GM19468 (cell line): ENCODE measurements around the gene PRKCZ.
"Not testable (repeated sequence)": the region's sequence is repeated elsewhere in the genome, so short reads cannot be mapped to it uniquely, and the experiment has no call there.

Experiments
- ATAC-seq: cut with Tn5 transposase; IDR thresholded peaks from one replicate; pipeline ENCODE4 v1.9.1; 2021; ENCODE audit warnings: mild to moderate bottlenecking, moderate library complexity, moderate number of reproducible peaks; ENCODE audit not compliant: unreplicated experiment; ENCODE audit errors: extremely low read depth

Gene PRKCZ

DNA sequence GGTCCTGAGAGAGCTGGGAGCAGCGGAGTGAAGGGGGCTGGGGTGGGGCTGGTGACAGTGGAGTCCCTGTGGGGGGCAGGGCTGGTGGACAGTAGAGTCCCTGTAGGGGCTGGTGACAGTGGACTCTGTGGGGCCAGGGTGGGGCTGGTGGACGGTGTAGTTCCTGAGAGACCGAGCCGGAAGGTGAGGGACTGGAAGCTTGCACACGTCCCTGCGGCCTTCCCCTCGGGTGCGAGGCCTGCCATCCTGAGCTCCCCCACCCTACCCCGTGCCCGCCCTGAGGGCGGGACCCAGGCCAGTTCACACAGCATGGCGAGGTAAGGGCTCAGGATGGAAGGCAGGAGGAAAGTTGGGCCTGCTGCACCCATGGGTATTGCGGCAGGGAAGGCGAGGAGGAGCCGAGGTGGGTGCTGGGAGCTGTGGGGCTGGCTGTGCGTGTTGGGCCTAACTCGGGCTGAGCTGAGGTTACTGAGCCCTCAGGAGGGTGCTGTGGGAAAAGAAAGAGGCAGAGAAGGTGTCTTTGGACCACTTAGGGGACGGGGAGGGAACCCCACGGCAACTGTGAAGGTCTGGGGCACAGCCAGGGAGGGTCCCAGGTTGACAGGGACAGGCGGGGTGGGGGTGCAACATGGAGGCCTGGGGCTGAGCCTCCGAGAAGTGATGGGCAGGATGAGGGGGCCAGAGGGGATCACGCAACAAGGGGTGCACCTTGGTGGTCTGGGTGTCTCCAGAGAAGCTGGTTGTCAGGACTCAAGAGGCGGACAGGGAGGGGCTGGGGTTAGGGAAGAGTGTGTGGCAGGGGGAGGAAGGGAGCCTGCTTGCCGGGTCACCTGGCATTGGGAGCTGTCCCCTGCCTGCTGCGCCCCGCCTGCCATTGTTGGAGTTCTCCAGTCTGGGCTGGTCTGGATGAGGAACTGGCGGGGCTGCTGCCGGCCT is 60.8 kb downstream of the PRKCZ start:
- ATAC-seq: no peak

DNA sequence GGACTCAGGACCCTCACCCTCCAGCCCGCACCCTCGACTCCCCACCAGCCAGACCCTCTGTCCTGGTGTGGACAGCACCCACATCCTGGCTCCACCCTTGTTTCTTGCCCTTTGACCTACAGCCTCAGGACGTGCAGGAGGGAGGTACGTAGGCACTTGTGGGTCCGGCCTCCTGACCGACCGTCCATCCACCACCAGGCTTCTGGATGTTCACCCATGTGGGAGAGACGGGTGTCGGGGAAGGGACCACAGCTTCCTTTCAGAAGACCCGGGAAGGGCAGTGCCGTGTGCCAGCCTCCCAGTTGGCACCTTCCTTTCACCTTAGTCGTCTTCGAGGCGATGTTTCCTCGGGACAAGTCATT is 61.4 kb downstream of the PRKCZ start:
- no peak for ATAC-seq

DNA sequence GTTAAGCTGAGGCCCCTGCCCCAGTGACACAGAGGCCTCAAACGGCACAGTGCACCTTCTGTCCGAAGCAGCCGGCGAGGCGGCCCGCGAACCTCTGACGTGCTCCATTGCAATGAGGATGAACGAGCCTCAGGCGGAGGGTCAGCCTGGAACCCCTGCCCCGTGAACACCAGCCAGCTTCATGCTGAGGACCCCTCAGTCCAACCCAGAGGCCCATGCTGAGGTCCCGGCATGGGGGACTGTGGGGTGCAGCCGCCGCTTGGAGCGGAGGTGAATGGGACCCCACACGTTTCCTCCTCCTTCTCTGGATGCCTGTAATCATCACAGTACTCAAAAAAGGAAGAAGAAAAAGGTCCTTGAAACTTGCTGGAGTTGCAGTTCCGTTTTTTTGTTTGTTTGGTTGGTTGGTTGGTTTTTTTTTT is 62.1 kb downstream of the PRKCZ start:
- no peak for ATAC-seq

DNA sequence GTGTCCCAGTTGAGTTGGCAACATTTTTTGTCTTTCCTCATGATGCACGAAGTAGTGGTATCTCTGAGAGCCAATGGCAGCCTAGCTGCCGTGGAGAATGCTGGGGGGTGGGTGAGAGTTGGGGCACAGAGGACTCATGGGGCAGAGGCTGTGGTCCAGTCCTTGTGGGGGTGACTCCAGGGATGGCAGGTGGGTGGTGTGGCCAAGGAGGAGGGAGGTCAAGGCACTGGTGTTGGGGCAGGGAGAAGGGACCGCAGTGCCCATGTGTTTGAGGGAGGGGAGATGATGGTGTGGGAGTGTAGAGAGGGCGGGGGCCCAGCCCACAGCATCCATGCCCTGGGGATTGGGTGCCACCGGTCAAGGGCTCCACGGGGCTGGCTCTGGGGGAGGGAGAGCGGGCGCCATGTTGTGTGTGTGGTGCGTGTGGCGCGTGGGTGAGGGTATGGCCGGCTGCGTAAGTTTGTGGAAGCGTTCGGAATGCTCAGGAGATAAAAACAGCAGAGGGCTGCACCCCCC is 63.5 kb downstream of the PRKCZ start:
- no peak for ATAC-seq

DNA sequence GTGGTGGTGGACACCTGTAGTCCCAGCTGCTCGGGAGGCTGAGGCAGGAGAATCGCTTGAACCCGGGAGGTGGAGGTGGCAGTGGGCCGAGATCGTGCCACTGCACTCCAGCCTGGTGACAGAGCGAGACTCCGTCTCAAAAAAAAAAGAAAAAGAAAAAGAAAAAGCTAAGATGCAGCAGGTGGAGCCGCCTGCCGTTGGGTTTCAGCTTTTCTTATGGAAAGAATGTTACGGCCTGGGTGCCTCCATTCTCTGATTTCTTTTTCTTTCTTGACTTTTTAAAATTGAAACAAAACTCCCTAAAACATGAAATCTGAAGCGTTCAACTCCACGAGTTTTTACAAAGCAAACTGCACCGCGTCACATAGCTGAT is 64.4 kb downstream of the PRKCZ start:
- not testable (repeated sequence) for ATAC-seq

DNA sequence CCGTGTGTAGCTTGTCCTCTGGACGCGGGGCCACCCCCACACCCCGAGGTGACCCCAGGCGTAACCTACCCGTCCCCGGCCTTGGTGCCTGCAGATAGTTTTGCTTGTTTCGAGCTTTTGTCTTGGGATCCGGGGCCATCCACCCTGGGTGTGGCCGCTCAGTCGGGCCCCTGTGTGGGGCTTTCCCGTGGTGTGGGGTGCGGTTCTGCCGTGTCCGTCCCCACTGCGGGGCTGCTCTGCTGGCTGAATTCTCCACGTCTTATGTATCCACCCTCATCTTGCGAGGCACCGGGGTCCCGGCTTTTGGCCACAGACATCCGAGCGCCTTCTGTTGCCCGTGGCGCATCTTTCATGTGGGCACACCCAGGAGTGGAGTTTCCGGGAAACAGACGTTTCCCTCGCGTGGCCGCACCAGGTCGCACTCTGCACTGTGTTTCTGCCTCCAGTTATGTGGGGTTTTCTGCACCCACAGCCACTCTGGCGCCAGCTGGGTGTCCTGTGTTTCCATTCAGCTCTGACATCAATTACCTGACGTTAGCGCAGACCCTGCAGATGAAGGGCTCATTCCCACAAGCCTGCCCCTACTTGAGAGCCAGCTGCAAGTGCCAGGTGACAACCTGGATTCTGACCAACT is 64.9 kb downstream of the PRKCZ start:
- no peak for ATAC-seq

GRCh38 chr1:2115702-2116341 is 65.6 kb downstream of the PRKCZ start:
- ATAC-seq: no peak

DNA sequence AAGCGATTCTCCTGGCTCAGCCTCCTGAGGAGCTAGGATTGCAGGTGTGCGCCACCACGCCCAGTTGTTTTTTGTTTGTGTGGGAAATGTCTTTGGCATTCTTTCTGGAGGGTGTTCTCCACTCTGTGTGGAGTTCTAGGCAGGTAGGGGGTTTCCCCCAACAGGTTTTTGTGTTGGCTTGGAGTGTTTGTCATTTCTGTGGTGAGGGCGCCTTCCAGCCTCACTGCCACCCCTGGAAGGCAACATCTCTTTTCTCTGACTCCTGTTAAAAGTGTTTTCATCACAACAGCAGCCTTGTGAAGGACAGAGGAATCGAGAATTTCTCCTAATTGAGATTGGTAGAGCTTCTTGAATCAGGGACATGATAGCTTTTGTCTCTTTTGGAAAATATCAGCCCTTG is 69.7 kb downstream of the PRKCZ start:
- ATAC-seq: no peak

DNA sequence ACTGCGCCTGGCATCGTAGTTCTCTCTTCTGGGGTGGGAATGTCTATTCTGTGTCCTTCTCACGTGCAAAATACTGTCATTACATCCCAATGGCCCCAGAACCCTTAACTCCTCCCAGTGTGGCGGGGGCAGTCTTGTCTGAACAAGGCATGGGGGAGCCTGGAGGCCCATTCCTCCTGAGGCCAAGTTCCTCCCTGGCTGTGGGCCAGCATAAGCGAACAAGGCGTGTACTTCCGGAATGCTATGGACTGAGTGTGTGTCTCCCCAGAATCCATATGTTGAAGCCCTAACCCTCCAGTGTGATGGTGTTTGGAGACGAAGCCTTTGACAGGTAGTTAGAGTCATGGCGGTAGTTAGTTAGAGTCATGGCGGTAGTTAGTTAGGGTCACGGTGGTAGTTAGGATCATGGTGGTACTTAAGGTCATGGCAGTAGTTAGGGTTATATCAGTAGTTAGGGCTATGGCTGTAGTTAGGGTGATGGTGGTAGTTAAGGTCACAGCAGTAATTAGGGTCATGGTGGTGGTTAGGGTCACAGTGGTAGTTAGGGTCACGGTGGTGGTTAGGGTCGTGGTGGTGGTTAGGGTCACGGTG is 71.0 kb downstream of the PRKCZ start:
- no peak for ATAC-seq

- not testable (repeated sequence) for ATAC-seq
These were observed 71.6 kb downstream of the PRKCZ start for GRCh38 chr1:2121794-2122193.

- no peak for ATAC-seq
These were observed 74.4 kb downstream of the PRKCZ start for GRCh38 chr1:2124446-2125198.

DNA sequence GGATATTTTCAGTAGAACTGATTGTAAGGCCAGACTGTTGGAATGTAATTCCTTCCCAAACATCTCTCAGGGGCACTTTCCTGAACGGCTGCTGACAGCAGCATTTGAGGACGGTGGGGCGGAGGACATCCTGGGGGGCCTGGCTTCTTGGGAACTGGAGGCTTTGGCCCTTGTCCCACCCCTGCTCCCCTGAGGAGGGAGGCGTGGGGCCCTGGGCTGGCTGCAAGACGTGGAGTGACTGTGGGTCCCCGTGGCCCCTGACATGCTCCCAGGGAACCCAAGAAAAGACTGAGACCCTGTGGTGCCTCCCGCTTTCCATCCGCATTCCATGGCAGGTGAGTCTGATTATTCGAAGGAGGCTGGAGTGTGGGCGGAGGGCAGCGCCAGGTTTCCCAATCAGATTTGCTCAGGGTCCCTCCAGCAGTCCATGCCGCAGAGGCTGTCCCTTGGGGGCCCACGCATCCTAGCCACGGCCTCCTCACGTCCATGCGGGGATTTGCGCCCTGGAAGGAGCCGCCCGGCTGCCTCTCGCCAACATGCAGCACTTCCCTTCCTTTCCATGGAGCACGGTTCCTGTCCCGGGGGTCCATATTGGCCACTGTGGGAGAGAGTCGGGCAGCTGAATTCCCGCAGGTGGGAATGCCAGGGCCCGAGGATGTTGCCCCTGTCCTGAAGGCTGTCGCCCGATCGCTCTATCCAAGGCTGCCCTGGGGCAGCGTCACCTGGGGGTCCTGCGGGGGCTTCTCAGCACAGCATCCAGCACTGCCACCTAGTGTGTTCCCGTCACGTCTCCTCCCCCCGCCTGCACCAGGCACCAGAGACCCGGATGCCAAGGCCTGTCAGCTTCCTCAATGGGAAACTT is 75.4 kb downstream of the PRKCZ start:
- no peak for ATAC-seq

- no peak for ATAC-seq
These were observed 76.3 kb downstream of the PRKCZ start for GRCh38 chr1:2126331-2127186.

GRCh38 chr1:2127187-2128145 is 77.3 kb downstream of the PRKCZ start:
- ATAC-seq: no peak

DNA sequence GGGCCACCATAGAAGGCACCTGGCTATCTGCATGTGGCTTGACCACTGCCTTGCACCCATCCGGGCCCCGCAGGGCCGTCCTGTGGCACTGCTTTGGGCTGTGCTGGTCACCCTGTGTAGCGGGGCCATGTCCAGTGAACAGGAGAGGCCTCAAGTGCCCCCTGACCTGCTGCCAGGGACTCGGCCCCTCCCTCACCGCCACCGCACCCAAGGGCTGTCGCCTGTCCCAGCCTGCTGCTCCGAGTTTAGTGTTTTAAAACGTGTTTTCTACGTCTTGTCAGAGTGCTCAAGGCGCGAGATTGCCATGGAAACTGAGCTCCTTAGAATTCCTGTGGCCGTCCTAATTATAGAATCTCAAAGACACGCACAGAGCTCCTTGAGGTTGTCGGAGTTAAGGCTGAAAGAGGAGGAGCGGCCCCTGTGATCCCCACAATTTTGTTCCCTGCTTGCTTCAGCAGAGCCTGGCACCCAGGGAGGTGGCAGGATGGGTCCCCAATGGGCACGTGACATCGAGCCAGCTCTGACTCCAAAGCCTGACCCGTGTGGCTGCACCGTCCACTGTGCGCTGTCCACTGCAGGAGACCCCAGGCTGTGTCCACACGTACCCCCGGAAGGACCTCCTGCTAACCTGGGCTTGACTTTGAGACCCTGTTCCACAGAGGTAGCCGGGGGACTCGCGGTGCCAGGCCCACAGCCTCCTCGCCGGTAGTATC is 78.1 kb downstream of the PRKCZ start:
- ATAC-seq: no peak

DNA sequence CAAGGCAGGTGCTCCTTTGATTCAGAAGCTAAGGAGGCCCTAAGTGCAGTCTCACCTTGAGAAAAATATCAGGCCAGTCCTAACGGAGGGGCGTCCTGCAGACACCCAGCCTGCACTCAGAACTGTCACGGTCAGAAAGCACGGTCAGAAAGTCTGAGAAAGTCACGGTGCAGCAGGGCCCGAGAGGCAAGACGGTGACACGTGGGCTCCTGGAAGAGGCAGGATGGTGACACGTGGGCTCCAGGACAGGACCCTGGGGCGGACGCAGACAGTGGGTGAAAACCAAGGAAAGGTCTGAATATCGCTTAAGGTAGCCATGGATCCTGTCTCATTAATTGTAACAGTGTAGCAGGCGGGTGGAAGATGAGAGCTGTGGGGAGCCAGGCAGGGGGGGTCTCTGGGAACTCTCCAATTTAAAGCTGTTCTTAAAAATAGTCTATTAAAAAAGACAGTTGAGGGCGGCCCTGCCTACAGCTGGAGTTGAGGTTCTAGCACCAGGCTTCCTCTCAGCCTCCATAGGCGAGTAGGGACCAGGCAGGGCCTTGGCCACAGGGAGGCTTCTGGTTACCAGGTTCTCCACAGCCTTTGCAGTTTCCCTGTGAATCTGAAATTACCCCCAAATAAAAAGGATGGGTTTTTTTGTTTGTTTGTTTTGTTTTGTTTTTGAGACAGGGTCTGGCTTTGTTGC is 79.2 kb downstream of the PRKCZ start:
- ATAC-seq: no peak
